ENCODE data around the gene DERL2.

DNA sequence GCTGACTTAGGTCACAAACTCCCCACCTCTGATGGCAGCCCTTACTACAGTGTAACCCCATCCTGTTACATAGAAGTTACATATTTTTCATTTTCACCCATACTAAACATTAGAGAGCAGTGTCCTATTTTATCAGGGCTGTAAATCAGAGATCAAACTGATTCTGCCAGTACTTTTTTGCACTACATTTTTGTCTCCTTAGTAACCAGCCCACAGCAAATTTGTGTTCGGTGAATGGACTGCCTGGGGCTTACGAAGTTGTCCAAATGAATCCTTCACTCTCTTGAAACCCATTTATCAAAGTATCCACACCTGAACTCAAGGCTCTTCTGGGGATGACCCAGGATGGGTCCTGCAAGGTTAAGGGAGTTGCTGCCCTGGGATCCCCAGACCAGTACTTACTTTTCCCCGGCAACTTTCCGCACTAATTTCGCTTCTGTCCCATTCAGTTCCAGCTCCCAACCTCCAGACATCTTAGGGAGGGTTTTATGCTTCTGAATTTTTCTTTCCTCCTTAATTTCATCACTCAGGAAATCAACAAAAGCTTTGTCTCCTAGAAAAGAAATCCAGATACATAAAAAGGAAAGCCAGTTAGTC, 48.2 kb downstream of the DERL2 start:
- TF ChIP-seq, protein P1, sequence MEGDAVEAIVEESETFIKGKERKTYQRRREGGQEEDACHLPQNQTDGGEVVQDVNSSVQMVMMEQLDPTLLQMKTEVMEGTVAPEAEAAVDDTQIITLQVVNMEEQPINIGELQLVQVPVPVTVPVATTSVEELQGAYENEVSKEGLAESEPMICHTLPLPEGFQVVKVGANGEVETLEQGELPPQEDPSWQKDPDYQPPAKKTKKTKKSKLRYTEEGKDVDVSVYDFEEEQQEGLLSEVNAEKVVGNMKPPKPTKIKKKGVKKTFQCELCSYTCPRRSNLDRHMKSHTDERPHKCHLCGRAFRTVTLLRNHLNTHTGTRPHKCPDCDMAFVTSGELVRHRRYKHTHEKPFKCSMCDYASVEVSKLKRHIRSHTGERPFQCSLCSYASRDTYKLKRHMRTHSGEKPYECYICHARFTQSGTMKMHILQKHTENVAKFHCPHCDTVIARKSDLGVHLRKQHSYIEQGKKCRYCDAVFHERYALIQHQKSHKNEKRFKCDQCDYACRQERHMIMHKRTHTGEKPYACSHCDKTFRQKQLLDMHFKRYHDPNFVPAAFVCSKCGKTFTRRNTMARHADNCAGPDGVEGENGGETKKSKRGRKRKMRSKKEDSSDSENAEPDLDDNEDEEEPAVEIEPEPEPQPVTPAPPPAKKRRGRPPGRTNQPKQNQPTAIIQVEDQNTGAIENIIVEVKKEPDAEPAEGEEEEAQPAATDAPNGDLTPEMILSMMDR (IDR thresholded peaks at IDR 0.05): no peak
- no peak for TF ChIP-seq POLR2A (IDR thresholded peaks at IDR 0.05)

Data from thyroid gland (tissue), 4 donors.